Measurements from ENCODE around the gene UNKL.

Gene UNKL

GRCh38 chr16:1414532-1415260, at the start of gene UNKL:
TSS of gene UNKL (minus strand) at chr16:1414704. CDS start at chr16:1414691, 13 bp downstream.
- DNase-seq = peak; percentile 33

GRCh38 chr16:1461146-1461545, 46.6 kb upstream of the UNKL start:
- DNase-seq = no peak

GRCh38 chr16:1460602-1461138, 46.2 kb upstream of the UNKL start:
- DNase-seq = no peak

- DNase-seq = no peak
Observed at GRCh38 chr16:1459967-1460366, 45.5 kb upstream of the UNKL start.

- DNase-seq = no peak
Observed at GRCh38 chr16:1458977-1459341, 44.5 kb upstream of the UNKL start.

GRCh38 chr16:1458336-1458976, 44.0 kb upstream of the UNKL start:
- DNase-seq = no peak

- DNase-seq = no peak
Observed at GRCh38 chr16:1457489-1458245, 43.2 kb upstream of the UNKL start.

- no peak for DNase-seq
Observed at GRCh38 chr16:1456951-1457350, 42.4 kb upstream of the UNKL start.

GRCh38 chr16:1455190-1456171, 41.0 kb upstream of the UNKL start:
- DNase-seq = no peak

- DNase-seq = no peak
Observed at GRCh38 chr16:1454561-1454960, 40.1 kb upstream of the UNKL start.

GRCh38 chr16:1453316-1453715, 38.8 kb upstream of the UNKL start:
- DNase-seq = no peak

- no peak for DNase-seq
Observed at GRCh38 chr16:1452530-1452929, 38.0 kb upstream of the UNKL start.

GRCh38 chr16:1451702-1452392, 37.3 kb upstream of the UNKL start:
- DNase-seq = no peak

- DNase-seq = no peak
Observed at GRCh38 chr16:1450841-1451240, 36.3 kb upstream of the UNKL start.

- DNase-seq = no peak
Observed at GRCh38 chr16:1450218-1450617, 35.7 kb upstream of the UNKL start.

GRCh38 chr16:1449201-1449788, 34.8 kb upstream of the UNKL start:
- DNase-seq = no peak

GRCh38 chr16:1448536-1449116, 34.1 kb upstream of the UNKL start:
- no peak for DNase-seq

GRCh38 chr16:1447965-1448364, 33.5 kb upstream of the UNKL start:
- no peak for DNase-seq

GRCh38 chr16:1446296-1447080, 32.0 kb upstream of the UNKL start:
- no peak for DNase-seq

- no peak for DNase-seq
Observed at GRCh38 chr16:1445518-1446203, 31.2 kb upstream of the UNKL start.

All from COR-L47 (cell line).